ENCODE results near the gene PHF21A.

Gene PHF21A

DNA sequence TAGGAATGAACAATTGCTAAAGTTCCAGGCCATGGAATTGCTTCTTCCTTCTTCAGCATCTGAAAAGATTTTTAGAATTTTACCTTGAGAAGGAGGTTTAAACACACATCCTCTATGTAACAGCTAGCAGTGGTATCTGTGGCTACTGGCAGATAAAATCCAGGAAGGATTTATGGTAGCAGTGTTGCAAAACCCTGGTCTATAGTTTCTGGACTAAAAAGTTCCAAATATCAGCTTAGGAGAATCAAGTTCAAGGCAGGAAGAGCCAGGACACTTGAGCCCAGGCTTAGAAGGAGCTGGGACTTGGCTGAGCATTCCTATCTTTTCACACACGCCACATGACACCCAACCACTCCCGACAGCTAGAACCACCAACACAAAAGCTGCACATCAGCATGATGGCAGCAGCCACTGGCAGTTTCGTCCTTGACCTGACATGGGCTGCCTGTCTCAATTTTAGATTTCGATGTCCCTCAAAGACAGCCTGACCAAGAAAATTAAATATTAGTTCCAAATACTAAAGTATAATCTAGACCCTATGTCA lies 184.7 kb downstream of the PHF21A start:
- TF ChIP-seq, protein P1, sequence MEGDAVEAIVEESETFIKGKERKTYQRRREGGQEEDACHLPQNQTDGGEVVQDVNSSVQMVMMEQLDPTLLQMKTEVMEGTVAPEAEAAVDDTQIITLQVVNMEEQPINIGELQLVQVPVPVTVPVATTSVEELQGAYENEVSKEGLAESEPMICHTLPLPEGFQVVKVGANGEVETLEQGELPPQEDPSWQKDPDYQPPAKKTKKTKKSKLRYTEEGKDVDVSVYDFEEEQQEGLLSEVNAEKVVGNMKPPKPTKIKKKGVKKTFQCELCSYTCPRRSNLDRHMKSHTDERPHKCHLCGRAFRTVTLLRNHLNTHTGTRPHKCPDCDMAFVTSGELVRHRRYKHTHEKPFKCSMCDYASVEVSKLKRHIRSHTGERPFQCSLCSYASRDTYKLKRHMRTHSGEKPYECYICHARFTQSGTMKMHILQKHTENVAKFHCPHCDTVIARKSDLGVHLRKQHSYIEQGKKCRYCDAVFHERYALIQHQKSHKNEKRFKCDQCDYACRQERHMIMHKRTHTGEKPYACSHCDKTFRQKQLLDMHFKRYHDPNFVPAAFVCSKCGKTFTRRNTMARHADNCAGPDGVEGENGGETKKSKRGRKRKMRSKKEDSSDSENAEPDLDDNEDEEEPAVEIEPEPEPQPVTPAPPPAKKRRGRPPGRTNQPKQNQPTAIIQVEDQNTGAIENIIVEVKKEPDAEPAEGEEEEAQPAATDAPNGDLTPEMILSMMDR (conservative IDR thresholded peaks at IDR 0.05): no peak
- no peak for TF ChIP-seq ZFX (IDR thresholded peaks at IDR 0.05)
- no peak overlapping the region for H3K27ac ChIP-seq

DNA sequence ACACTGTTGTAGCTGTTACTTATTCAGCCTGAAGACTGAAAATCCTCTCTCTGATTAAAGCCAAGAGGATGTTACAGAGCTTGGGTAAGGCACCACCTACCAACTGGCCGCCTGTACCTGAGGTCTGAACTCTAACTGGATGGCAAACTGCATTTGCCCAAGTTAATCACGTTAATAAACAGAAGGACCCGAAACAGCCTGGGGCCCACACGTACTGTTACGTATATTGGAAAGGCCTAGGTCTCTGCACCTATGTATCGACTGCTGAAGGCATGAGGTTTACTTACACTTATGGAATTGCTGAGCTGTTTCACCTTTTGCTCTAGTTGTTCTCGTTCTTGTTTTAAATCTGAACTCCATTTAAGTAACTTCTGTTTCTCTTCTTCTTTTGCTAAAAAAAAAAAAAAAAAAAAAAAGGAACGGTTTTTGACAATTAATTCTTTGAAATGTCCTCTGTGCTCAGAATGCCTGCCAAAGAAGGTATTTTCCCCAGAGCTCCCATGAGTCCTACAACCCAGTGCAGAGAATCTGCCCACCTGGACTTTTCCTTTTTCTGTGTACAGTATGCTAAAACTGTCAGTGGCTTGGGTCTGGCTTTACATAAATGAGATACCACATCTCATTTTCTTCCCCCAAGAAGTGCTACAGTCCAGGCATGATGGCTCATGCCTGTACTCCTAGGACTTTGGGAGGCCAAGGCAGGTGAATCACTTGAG lies 185.7 kb downstream of the PHF21A start:
- peak overlapping the region; percentile 75 for H3K27ac ChIP-seq
- TF ChIP-seq, protein P1 (conservative IDR thresholded peaks at IDR 0.05): no peak
- no peak for TF ChIP-seq ZFX (IDR thresholded peaks at IDR 0.05)

DNA sequence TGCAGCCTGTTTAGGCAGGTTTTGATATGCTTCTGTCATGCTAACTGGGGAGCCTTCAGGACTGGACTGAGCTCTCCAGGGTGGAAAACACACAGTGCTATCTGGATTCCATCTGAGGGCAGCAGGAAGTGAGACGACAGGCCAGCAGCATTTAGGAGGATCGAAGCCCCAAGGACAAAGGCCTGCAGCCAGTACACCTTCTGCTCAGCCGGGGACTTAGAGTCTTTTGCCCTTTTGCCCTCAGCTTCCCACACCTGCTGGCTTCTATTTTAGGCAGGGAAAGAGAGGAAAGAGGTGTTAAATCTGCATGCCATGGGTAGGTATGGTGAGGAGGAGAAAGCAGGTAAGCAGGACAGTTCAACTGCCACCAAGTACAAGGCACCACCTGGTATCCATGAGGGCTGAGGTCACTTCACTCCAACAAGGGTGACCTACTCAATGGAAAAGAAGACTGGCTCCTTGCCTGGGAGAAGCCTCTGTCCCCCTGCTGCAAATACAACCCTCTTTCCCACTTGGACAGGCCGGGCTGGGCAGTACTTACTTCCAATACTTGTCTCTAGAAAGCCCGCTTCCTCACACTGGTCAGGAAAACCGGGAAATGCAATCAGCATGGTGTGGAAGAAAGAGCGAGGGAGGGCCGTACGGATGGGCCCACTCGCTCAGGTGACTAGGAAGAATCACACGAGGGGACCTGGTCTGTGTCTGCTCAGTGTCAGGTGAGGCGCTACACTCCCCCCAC lies 186.5 kb downstream of the PHF21A start:
- peak; percentile 26; the same call in 1 of the 2 replicates for TF ChIP-seq ZFX (IDR thresholded peaks at IDR 0.05)
- TF ChIP-seq, protein P1 (conservative IDR thresholded peaks at IDR 0.05): no peak
- H3K27ac ChIP-seq: peak overlapping the region; percentile 75

DNA sequence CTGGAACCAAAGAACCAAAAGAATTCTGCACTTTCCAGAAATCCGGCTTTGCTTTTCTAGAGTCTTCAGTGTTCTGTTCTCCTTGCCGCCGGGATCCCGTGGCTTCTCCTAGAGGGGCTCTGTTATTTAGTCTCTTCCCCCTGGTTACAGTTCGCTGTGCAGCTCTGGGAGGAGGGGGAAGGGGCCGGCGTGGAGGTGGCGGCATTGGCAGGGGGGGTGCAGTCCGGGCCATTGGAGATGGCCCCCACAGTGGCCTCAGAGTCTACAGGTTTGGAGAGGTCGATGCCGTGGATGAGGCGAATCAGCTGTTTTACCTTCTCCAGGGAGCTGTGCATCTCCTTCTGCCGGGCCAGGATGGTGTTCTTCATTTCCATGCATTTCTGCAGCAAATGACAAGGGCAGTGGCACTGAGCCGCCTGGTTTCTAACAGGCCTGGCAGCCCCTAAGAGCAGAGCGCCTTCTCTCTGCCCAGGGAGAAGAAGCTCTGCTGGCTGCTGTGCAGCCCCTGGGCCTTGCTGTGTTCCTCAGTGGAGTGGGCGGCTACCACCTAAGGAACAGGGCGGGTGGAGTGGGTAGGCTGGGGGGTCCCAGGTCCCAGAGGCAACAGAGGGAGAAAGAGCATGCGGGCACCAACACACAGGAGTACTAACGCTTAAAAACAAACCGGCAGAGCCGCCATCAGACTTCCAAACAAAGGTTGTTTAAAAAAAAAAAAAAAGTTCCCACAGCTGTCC lies 187.2 kb downstream of the PHF21A start:
- TF ChIP-seq, protein P1 (conservative IDR thresholded peaks at IDR 0.05): no peak
- TF ChIP-seq ZFX (IDR thresholded peaks at IDR 0.05): no peak
- peak overlapping the region; percentile 75 for H3K27ac ChIP-seq

DNA sequence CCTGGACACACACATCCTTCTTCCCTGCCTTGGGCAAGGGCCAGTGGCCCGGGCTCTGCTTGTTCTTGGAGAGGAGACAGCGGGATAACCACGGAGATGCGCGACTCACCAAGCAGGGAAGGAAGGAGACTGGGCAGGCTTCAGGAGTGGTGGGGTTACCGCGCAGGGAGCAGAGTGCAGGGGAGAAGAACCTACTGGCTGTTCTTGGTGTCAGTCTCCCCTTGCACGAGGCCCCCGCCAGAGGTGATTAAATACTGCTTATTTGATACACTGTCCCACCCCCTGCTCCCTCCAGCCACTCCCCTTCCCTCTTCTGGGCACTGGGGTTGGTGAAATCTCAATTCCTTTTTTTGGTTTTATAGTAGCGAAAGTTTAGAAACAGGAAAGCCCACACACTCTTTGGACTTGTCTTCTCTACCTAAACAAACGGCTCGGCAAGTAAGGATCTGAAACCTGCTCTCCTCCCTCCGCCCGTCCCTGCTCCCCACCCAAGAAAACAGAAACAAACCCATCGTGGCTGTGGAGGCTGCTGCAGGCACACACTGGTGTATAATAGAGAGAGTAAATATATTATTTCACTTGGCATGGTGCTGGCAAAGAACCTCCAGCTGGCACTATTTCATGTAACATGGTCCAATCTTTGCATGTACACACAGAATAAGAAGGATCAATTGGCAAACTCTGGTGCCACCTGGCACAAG lies 188.0 kb downstream of the PHF21A start:
- peak overlapping the region; percentile 75 for H3K27ac ChIP-seq

DNA sequence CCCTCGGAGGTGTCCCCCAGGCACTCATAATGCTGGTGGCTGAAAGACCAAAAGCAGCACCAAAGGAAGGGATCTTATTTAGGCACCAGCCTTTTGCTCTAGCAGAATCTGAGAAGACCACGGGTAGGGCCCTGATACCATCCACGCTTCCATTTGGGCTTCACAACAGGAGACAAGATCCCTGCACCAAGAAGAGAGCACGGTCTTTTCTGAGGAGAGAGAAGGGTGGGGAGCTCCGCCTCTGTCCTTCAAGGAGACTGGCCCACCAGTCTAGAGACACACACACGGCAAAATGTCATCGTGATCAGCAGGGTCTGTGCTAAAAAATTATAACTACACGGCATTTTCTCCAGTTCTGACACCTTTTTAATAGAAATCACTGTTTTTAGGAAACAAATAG lies 189.0 kb downstream of the PHF21A start:
- H3K27ac ChIP-seq: peak overlapping the region; percentile 16
- no peak for TF ChIP-seq ZFX (IDR thresholded peaks at IDR 0.05)

More for the DNA sequence above, 188.0 kb downstream of the PHF21A start:
- TF ChIP-seq, protein P1 (conservative IDR thresholded peaks at IDR 0.05): no peak
- no peak for TF ChIP-seq ZFX (IDR thresholded peaks at IDR 0.05)

DNA sequence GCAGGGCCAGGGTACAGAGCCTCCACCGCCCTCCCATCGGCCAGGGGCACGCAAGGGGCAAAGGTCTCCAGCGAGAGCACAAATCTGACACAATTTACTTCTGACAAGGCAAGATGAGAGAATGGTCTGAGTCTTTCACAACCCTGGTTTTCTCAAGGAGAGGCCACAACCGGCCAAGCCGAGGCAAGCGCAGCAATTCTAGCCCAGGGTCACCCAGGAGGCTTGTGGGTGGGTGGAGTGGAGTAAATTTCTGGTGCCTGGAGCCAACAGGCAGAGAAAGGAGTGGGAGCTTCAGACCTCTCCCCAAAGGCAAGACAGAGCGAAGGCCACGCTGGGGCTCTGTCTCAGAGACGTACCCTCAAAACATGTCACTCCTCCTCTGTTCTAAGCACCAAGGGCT lies 189.5 kb downstream of the PHF21A start:
- H3K27ac ChIP-seq: peak overlapping the region; percentile 16

More for the DNA sequence above, 189.5 kb downstream of the PHF21A start:
- TF ChIP-seq ZFX (IDR thresholded peaks at IDR 0.05): no peak
- TF ChIP-seq, protein P1 (conservative IDR thresholded peaks at IDR 0.05): no peak
